OCI-LY7 (cell line): Measurements from ENCODE around the gene MVB12B.

Experiments used
- CTCF ChIP-seq: fragments of 200-600 bp; sonication (generic); conservative IDR thresholded peaks from 2 replicates; pipeline ENCODE4 v1.5.1; 2014; ENCODE audit warnings: mild to moderate bottlenecking, antibody characterized with exemption, low read length, moderate library complexity, mixed read lengths
- EZH2phosphoT487 ChIP-seq: fragments of 200-600 bp; sonication (generic); IDR thresholded peaks from 2 replicates; pipeline ENCODE4 v1.6.1; 2018; ENCODE audit warnings: low read depth, borderline replicate concordance, mild to moderate bottlenecking, mixed run types, antibody characterized with exemption, low read length, moderate library complexity, mixed read lengths

- TF ChIP-seq CTCF (no peak), EZH2phosphoT487 (no peak)
These were observed 130.5 kb downstream of the MVB12B start for GRCh38 chr9:126457175-126457547.
